GM21381 (cell line): Measurements from ENCODE around the gene C22orf39.
A peak's percentile ranks its signal among the peaks of the same experiment; 100 is the strongest.
"Not testable (repeated sequence)": the region's sequence is repeated elsewhere in the genome, so short reads cannot be mapped to it uniquely, and the experiment has no call there.

Source experiments
- ATAC-seq: cut with Tn5 transposase; IDR thresholded peaks from one replicate; pipeline ENCODE4 v1.9.1; 2021; ENCODE audit warnings: mild to moderate bottlenecking, moderate library complexity; ENCODE audit not compliant: unreplicated experiment

Gene C22orf39

GRCh38 chr22:19454156-19454555 is 6.6 kb upstream of the C22orf39 start:
- no peak for ATAC-seq

DNA sequence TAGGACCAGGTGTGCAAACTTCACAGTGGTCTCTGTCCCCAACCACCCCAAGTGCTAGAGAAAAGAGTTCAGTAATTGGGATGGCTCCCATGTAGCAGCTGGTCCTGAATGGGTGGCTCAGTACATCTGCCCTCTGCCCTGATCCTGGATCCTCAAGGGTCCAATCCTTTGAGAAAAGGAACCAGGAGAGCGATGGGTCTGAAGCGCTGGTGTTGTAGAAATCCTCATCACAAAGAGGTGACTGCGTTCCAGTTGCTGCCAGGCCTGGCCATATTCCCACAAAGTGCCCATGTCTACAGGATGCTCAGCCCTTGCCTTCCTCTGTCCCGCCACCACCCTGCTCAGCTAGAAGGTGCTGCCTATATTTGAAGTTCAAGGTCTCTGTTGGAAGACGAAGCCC is 6.2 kb upstream of the C22orf39 start:
- ATAC-seq, result no peak

GRCh38 chr22:19451570-19451969 is 4.1 kb upstream of the C22orf39 start:
- no peak for ATAC-seq

GRCh38 chr22:19450363-19451175 is 3.1 kb upstream of the C22orf39 start:
- ATAC-seq, result no peak

GRCh38 chr22:19449422-19449767 is 1.9 kb upstream of the C22orf39 start:
- no peak for ATAC-seq

DNA sequence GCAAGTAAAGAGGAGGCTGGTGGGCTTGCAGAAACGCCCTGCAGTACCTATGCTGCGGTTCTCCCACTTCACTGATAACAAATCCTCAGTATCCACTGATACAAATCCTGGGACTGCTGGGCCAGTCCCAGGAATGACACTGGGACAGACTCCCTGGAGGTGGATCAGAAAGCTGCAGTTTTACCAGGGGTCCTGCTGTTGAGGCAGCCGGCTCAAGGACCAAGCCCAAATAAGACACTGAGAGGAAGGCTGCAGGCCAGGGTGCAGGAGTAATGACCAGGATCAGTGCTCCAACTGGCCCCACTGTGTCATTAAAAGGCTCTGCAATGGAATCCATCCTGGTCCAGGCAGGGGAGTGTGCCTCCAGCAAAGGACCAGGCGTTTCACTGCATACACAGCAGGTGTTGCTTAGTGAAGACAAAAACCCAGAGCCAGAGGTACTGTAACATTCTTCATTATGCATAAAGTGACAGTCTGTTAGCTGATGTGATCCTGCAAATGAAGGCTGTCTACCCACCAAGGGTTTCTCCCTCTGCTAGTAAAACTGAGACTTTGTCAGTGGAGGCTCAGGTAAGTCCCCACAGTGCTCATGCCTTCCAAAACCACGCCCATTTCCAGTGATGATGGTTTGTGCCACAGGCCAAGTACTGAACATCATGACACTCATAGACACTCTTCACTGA is 1.4 kb upstream of the C22orf39 start:
- no peak for ATAC-seq

DNA sequence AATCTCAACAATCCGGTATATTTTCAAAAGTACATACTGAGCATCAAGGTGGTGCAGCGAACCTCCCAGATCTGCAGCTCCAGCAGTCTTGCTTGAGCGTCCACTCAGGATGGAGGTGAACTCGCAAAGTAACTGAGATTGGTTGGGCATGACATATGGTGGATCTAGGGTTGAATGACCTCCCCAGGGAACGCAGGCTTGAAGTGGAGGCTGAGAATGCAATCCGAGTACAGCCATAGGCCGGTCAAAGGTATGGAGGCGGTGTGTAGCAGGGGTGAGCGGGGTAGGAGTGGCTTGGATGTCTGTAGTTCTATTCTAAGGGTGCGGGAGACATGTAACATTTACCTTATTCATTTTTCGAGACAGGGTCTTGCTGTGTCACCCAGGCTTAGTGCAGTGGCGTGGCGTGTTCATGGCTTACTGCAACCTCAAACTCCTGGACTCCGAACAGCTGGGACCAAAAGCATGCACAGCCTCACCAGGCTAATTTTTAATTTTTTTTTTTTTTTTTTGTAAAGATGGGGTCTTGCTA is 631 bp upstream of the C22orf39 start:
- peak; percentile 33 for ATAC-seq

DNA sequence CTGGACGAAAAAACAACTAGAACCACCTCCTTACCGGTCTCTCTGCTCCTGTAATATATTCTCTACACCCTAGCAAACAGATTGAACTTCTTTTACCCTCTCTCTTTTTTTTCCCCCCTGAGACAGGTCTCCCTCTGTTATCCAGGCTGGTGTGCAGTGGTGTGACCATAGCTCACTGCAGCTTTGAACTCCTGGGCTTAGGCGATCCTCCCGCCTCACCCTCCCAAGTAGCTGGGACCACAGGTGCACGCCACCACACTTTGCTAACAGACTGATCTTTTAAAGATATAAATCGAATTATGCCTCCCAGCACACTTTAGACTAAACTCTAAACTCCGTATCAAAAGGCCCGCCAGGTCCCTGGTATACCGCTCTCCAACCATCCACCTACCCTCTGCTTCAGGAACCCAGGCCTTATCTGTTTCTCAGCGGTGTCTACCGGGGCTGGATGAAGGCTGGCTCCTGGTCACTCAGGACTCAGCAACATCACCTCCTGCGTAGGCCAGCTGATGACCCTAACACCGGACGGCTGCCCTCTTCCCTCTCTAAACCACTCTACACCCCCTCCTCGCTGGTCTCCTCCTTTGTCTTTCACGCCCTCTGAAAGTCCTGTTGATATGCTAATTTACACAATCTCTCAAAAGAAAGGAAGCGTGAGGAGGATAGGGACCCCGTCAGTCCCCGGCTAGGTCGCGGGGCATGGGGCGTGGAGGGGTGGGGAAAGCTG is 745 bp downstream of the C22orf39 start:
- no peak for ATAC-seq

GRCh38 chr22:19445279-19445982 is 2.1 kb downstream of the C22orf39 start:
- ATAC-seq, result not testable (repeated sequence)

GRCh38 chr22:19443544-19444211 is 3.8 kb downstream of the C22orf39 start:
- ATAC-seq, result no peak

GRCh38 chr22:19442166-19442565 is 5.3 kb downstream of the C22orf39 start:
- no peak for ATAC-seq

DNA sequence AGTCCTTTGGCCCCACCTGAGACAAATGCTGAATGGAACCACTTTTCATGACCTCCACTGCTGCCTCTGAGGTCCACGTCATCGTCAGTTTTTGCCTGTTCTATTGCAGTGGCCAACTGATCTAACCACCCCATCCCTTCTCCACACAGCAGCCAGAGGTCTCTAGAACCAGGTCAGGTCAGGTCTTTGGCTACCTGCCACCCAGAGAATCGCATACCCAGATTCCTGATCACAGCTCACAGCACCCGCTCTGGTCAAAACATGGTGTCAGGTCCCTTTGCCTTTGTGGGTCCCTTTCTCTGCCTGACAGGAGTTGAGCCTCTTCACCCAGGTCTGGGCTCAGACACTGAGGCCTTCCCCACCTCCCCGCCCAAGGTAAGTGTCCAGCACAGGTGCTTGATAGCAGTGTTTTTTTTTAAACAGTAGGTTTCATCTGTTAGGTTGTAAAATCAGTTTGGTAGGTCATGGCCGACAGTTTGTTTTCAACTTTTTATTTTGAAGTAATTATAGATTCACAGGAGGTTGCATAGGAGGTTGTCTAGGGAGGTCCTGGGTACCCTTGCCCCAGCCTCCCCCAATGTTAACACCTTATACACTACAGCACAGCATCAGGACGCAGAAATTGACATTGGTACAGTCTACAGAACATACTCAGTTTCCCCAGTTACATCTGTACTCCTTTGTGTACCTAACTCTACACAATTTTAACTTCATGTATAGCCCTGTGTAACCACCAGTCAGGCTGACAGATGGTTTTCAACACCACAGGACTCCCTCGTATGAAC is 6.9 kb downstream of the C22orf39 start:
- no peak for ATAC-seq

DNA sequence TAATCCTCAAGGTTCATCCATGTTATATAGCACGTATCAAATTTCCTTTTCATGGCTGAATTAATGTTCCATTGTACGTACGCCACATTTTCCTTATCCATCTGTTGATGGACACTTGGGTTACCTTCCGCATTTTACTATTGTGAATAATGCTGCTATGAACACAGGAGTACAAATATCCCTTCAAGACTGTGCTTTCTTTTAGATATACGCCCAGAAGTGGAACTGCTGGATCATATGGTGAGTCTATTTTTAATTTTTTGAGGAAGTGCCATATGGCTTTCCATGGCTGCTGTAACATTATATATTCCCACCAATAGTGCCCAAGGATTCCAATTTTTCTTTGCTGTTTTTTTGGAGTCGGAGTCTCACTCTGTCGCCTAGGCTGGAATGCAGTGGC is 9.2 kb downstream of the C22orf39 start:
- no peak for ATAC-seq

- not testable (repeated sequence) for ATAC-seq
These were observed 10.9 kb downstream of the C22orf39 start for GRCh38 chr22:19436444-19437161.

DNA sequence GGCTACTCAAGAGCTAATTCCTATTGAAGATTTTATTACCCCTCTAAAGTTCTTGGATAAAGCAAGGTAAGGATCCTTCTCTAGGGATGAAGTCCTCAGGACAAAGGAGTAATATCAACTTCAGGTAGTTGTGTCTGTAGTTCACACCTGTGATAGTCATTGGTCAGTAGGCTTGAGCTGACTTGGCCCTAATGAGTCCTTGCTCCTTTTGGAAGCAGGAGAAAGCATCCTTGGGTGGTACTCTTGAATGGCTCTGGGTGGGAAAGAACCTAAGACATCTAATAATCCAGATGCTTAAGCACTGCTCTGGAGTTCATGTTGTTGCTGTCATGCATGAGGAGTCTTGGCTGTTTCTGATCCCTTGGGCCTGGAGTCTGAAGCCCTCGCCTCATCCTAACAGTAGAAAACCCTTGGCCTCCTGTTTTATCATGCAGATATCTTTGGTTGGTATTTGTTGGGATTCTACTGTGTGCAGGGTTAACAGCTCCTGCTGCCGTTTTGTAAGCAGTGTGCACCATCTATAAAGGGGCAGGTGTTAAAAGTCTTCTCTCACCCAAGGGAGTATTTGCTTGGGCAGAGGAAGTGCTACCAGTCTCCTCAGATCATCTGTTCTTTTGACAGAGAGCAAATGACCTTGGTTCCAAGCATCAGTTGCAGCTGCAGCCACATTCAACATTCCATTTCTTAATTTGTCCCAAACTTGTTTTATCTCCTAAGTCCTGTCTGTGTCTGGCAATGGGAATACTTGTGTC is 12.5 kb downstream of the C22orf39 start:
- no peak for ATAC-seq

GRCh38 chr22:19434401-19434800 is 13.1 kb downstream of the C22orf39 start:
- ATAC-seq, result no peak

- ATAC-seq, result peak; percentile 75
These were observed 15.2 kb downstream of the C22orf39 start, which contains the start of gene MRPL40 for GRCh38 chr22:19432133-19432851. Gene MRPL40 (plus strand): TSS chr22:19432545. CDS start chr22:19432555, 10 bp downstream.
